ENCODE results near the gene SRI.
"Not testable (repeated sequence)": the region's sequence is repeated elsewhere in the genome, so short reads cannot be mapped to it uniquely, and the experiment has no call there.

The SRI gene

GRCh38 chr7:88176190-88176589, 43.6 kb downstream of the SRI start:
- no peak for DNase-seq

- no peak for DNase-seq
Measured at GRCh38 chr7:88172842-88173241, 47.0 kb downstream of the SRI start.

GRCh38 chr7:88169717-88170320, 50.0 kb downstream of the SRI start:
- DNase-seq: peak in 1 of 5 experiments; percentile 7

GRCh38 chr7:88167721-88168120, 52.1 kb downstream of the SRI start:
- DNase-seq: no peak

- DNase-seq: no peak
Measured at GRCh38 chr7:88167223-88167622, 52.6 kb downstream of the SRI start.

- DNase-seq: no peak
Measured at GRCh38 chr7:88165697-88166096, 54.1 kb downstream of the SRI start.

- DNase-seq: not testable (repeated sequence)
Measured at GRCh38 chr7:88159741-88160140, 60.1 kb downstream of the SRI start.

GRCh38 chr7:88156356-88156755, 63.5 kb downstream of the SRI start:
- DNase-seq: no peak

GRCh38 chr7:88155756-88156155, 64.1 kb downstream of the SRI start:
- no peak for DNase-seq
